Loucy (cell line): ENCODE data around the gene MYCL.
A peak's percentile ranks its signal among the peaks of the same experiment; 100 is the strongest.

Source experiments
- H2AFZ ChIP-seq: fragments of 200-600 bp; sonication (generic); 2 replicates; pipeline ENCODE4 v1.6.0; 2016; ENCODE audit warnings: antibody characterized with exemption, mild to moderate bottlenecking, low read length, moderate library complexity
- H3F3A ChIP-seq: fragments of 200-600 bp; 2 replicates; pipeline ENCODE4 v1.6.0; 2016; ENCODE audit warnings: antibody characterized with exemption, low read depth, mild to moderate bottlenecking
- H3K27me3 ChIP-seq: fragments of 200-600 bp; sonication (generic); 2 replicates; pipeline ENCODE4 v1.6.1; 2014; ENCODE audit warnings: low read length, mild to moderate bottlenecking; ENCODE audit not compliant: insufficient read depth, poor library complexity, severe bottlenecking
- H3K36me3 ChIP-seq: fragments of 200-600 bp; sonication (generic); 2 replicates; pipeline ENCODE4 v1.6.1; 2016; ENCODE audit warnings: low read length; ENCODE audit not compliant: insufficient read depth
- H3K4me1 ChIP-seq: fragments of 200-600 bp; sonication (generic); 2 replicates; pipeline ENCODE4 v1.5.1; 2014; ENCODE audit warnings: low read length, mild to moderate bottlenecking; ENCODE audit not compliant: insufficient read depth, poor library complexity, severe bottlenecking
- H3K4me2 ChIP-seq: fragments of 200-600 bp; sonication (generic); 2 replicates; pipeline ENCODE4 v1.6.0; 2014; ENCODE audit warnings: antibody characterized with exemption, low read length, low read depth, mild to moderate bottlenecking; ENCODE audit not compliant: poor library complexity, severe bottlenecking
- H3K4me3 ChIP-seq: fragments of 200-600 bp; sonication (generic); 2 replicates; pipeline ENCODE4 v1.5.1; 2014; ENCODE audit warnings: low read length, mild to moderate bottlenecking, mixed read lengths; ENCODE audit not compliant: poor library complexity, severe bottlenecking
- H3K79me2 ChIP-seq: fragments of 200-600 bp; sonication (generic); 2 replicates; pipeline ENCODE4 v1.6.1; 2014; ENCODE audit warnings: low read length; ENCODE audit not compliant: insufficient read depth
- H3K9ac ChIP-seq: fragments of 200-600 bp; sonication (generic); 2 replicates; pipeline ENCODE4 v1.6.0; 2014; ENCODE audit warnings: mild to moderate bottlenecking, low read depth, low read length, moderate library complexity; ENCODE audit not compliant: poor library complexity, severe bottlenecking
- H3K9me2 ChIP-seq: fragments of 200-600 bp; sonication (generic); replicated peaks from 2 replicates; pipeline ENCODE4 v1.6.1; 2016; ENCODE audit warnings: low read depth, low read length, mixed read lengths
- H3K9me3 ChIP-seq: fragments of 200-600 bp; sonication (generic); 2 replicates; pipeline ENCODE4 v1.6.1; 2014; ENCODE audit warnings: mild to moderate bottlenecking, antibody characterized with exemption, low read length, low read depth; ENCODE audit not compliant: insufficient read depth
- H4K20me1 ChIP-seq: fragments of 200-600 bp; sonication (generic); 2 replicates; pipeline ENCODE4 v1.6.0; 2014; ENCODE audit warnings: antibody characterized with exemption, low read length, mild to moderate bottlenecking; ENCODE audit not compliant: insufficient read depth, poor library complexity, severe bottlenecking
- CTCF ChIP-seq: fragments of 200-600 bp; sonication (generic); conservative IDR thresholded peaks from 2 replicates; pipeline ENCODE4 v1.5.1; 2014; ENCODE audit warnings: mild to moderate bottlenecking, antibody characterized with exemption, low read length
- EZH2phosphoT487 ChIP-seq: fragments of 200-600 bp; IDR thresholded peaks from 2 replicates; pipeline ENCODE4 v1.6.1; 2018; ENCODE audit warnings: antibody characterized with exemption, mild to moderate bottlenecking, moderate library complexity, borderline replicate concordance

Gene MYCL

DNA sequence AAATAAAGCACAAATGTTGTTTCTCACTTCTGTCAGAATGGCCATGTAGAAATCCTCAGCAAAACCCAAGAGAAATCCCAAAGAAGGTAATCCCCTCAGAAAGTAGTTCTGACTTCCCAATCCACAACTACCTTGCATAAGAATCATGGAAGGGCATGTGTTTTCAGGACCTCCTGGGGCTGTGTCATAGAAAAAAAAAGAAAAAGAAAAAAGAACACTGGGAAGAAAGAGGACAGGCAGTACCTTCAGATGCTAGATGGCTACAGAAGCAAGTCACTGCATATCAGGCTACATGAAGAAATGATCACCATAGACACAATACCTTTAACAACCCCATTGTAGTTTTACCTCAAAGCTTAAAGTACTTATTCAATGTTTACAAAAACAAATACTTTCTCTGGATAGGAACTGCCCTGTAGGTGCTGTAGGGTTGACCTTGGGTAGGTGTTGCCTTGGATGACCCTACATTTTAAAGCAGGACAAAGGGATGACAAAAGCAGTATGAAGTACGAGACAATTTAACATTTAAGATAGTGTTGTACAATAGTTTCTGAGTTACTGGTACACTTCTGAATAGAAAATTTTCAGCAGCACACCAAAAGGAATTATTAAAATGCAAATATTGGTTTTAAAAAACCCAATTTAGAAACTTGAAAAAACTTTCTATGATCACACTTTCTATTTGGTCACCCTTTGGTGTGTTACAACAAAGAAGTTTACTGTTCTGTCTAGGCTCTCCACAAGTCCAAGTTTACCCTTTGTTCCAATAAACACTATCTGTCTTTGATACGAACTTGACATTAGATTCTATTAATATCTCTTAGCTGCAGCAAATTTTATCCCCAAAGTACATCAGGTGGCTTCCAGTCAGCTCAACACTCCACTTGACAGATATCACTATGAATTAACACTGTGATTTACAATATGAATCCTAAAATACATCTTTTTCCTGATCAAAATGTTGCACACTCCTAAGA is 23.4 kb downstream of the MYCL start:
- peaks cover 54% of the 10 kb centered on the region for H4K20me1 ChIP-seq
- H3K9me2 ChIP-seq = no peaks in the 10 kb centered on the region

DNA sequence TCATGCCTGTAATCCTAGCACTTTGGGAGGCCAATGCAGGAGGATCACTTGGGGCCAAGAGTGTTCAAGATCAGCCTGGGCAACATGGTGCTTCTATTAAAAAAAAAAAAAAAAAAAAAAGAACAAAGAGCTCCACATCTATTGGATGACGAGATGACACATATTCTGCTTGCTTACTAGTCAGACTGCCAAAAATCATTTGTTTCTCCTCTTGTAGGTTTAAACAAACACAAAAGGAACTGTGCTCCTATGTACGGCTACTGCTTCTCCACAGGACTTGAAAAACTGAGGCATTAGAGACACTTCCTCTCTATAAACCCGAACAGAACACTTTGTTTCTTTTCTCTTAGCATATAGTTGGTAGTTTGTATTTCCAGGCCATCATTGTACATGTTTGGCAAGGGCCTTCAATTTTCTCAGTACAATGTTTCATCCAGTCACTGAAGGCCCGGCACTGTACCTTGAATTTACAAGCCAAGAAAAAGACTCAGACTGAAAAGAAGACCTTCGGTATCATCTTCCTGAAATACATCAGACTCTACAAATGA is 24.4 kb downstream of the MYCL start:
- Histone ChIP-seq H3F3A (no peaks in the 10 kb centered on the region; the same call in 1 of the 2 replicates), H3K9ac (peak overlapping the region; percentile 42), H2AFZ (no peak overlapping the region), H3K4me1 (peaks cover 66% of the 10 kb centered on the region), H3K27me3 (no peaks in the 10 kb centered on the region), H3K4me2 (peak overlapping the region; percentile 70), H3K9me3 (no peaks in the 10 kb centered on the region), H4K20me1 (peaks cover 50% of the 10 kb centered on the region), H3K4me3 (peak overlapping the region; percentile 53), H3K36me3 (no peaks in the 10 kb centered on the region), H3K79me2 (peaks cover 94% of the 10 kb centered on the region), H3K9me2 (no peaks in the 10 kb centered on the region)
- TF ChIP-seq CTCF (no peak), EZH2phosphoT487 (no peak)

More for the DNA sequence above, 23.4 kb downstream of the MYCL start:
- H3K4me3 ChIP-seq = peak overlapping the region; percentile 53
- TF ChIP-seq EZH2phosphoT487 = no peak
- no peak for TF ChIP-seq CTCF
- peaks cover 61% of the 10 kb centered on the region for H3K4me1 ChIP-seq
- H3K4me2 ChIP-seq = peak overlapping the region; percentile 70
- H3K36me3 ChIP-seq = no peaks in the 10 kb centered on the region
- H3K79me2 ChIP-seq = peaks cover 96% of the 10 kb centered on the region
- no peak overlapping the region for H2AFZ ChIP-seq
- peak overlapping the region; percentile 42 for H3K9ac ChIP-seq
- no peaks in the 10 kb centered on the region for H3K9me3 ChIP-seq
- H3F3A ChIP-seq = no peaks in the 10 kb centered on the region; the same call in 1 of the 2 replicates
- no peaks in the 10 kb centered on the region for H3K27me3 ChIP-seq

DNA sequence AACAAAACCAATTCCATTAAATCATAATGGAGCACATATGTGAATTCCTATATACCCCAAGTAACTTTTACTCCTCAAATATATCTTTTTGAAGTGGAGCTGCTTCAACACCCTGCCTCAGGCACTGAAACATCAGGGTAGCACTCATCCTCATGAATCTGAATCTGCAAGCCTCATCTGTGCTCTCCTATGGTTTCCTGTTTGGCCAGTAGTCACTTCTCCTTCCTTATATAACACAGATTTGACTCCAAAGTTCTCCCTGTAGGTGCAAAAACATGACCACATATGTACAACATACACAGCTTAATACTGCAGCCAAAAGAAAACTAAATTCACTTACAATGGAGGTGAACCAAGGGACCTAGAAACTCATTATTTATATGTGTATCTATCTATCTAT is 25.6 kb downstream of the MYCL start:
- Histone ChIP-seq H3K9me3 (no peaks in the 10 kb centered on the region), H3F3A (no peaks in the 10 kb centered on the region; the same call in 1 of the 2 replicates), H2AFZ (no peak overlapping the region), H3K27me3 (no peaks in the 10 kb centered on the region), H3K4me1 (peaks cover 58% of the 10 kb centered on the region), H3K79me2 (peaks cover 94% of the 10 kb centered on the region), H3K36me3 (peaks cover 3% of the 10 kb centered on the region; the same call in 1 of the 2 replicates), H4K20me1 (peaks cover 43% of the 10 kb centered on the region), H3K9me2 (no peaks in the 10 kb centered on the region), H3K9ac (no peak overlapping the region), H3K4me2 (peak overlapping the region; percentile 4), H3K4me3 (peak overlapping the region; percentile 26)
- no peak for TF ChIP-seq CTCF
- TF ChIP-seq EZH2phosphoT487 = no peak
